Endothelial cell of umbilical vein (primary cell): Measurements from ENCODE around the gene PSMD10. TPM values are rescaled to one million over a fixed set of nuclear protein-coding genes. Genes with fewer than 3 reads are reported as not detected.

Experiments used
- BruUV-seq: library from RNA; stranded (reverse); fragments of 400-500 nt; replicated peaks from 2 replicates; lab custom pipeline; 2021; lab: Mats Ljungman, UMichigan
- CTCF ChIA-PET: fragments of 300-600, 350-600 bp; sonication (Branson Sonifier 250); formaldehyde crosslinking; loops from one replicate; lab custom pipeline; 2021; ENCODE audit warnings: antibody characterized with exemption, inconsistent platforms; lab: Charles Lee
- POLR2A ChIA-PET: fragments of 300-600, 350-600 bp; sonication (Branson Sonifier 250); formaldehyde crosslinking; loops from one replicate; lab custom pipeline; 2021; ENCODE audit warnings: antibody characterized with exemption, inconsistent platforms; lab: Charles Lee
- DNase-seq: peaks from one replicate; pipeline ENCODE4 v3.0.0-alpha.2; 2011; ENCODE audit warnings: low read depth, low spot score
- FAIRE-seq: peaks from 2 replicates; lab custom pipeline; 2011; peaks lifted over from hg19 to GRCh38; lab: Jason Lieb, UNC
- H2AFZ ChIP-seq: 2 replicates; pipeline ENCODE4 v1.6.0; 2012; ENCODE audit warnings: low read depth, low read length, control low read depth, inconsistent platforms
- H3K27ac ChIP-seq: 2 replicates; pipeline ENCODE4 v1.5.1; 2011; ENCODE audit warnings: low read depth, mild to moderate bottlenecking, control low read depth, low read length, moderate library complexity; ENCODE audit not compliant: insufficient read depth
- H3K27me3 ChIP-seq, 2 experiments: 2 replicates each; pipeline versions ENCODE4 v1.6.0 to v1.6.1; 2011; ENCODE audit warnings: low read length in 2 of 2, mixed read lengths in 1 of 2; ENCODE audit not compliant: control insufficient read depth in 2 of 2, insufficient read depth in 2 of 2
- H3K36me3 ChIP-seq, 2 experiments: 2 replicates in 1 of 2; 3 replicates in 1 of 2; pipeline ENCODE4 v1.5.1; 2011; ENCODE audit warnings: low read length in 2 of 2, mild to moderate bottlenecking in 1 of 2, moderate library complexity in 1 of 2; ENCODE audit not compliant: control insufficient read depth in 2 of 2, insufficient read depth in 2 of 2; ENCODE audit errors: extremely low read depth in 1 of 2
- H3K4me1 ChIP-seq: 3 replicates; pipeline ENCODE4 v1.5.1; 2011; ENCODE audit warnings: mild to moderate bottlenecking, low read length; ENCODE audit not compliant: control insufficient read depth, insufficient read depth; ENCODE audit errors: extremely low read depth
- H3K4me2 ChIP-seq: 2 replicates; pipeline ENCODE4 v1.6.1; 2011; ENCODE audit warnings: low read length, control low read depth, mixed read lengths; ENCODE audit not compliant: insufficient read depth
- H3K4me3 ChIP-seq, 3 experiments: fragments of 200-600 bp in 1 of 3; sonication (generic), shearing (Covaris generic) in 1 of 3; replicated peaks in 1 of 3; 2 replicates each; pipeline ENCODE4 v1.5.1; 2011 to 2016; ENCODE audit warnings: control low read depth in 3 of 3, low read length in 3 of 3, mild to moderate bottlenecking in 2 of 3, inconsistent platforms in 1 of 3, low read depth in 1 of 3, moderate library complexity in 1 of 3; ENCODE audit not compliant: insufficient read depth in 1 of 3
- H3K79me2 ChIP-seq: 2 replicates; pipeline ENCODE4 v1.6.0; 2012; ENCODE audit warnings: low read length, inconsistent platforms; ENCODE audit not compliant: control insufficient read depth, insufficient read depth
- H3K9ac ChIP-seq: replicated peaks from 2 replicates; pipeline ENCODE3; 2011; ENCODE audit warnings: low read length, control low read depth; ENCODE audit not compliant: insufficient read depth; ENCODE audit errors: extremely low read depth
- H3K9me1 ChIP-seq: replicated peaks from 3 replicates; pipeline ENCODE4 v1.6.0; 2011; ENCODE audit warnings: mild to moderate bottlenecking, low read length; ENCODE audit not compliant: control insufficient read depth, insufficient read depth; ENCODE audit errors: extremely low read depth
- H3K9me3 ChIP-seq: replicated peaks from 2 replicates; pipeline ENCODE4 v1.5.1; 2012; ENCODE audit warnings: low read length, inconsistent platforms; ENCODE audit not compliant: control insufficient read depth, insufficient read depth
- H4K20me1 ChIP-seq: replicated peaks from 2 replicates; pipeline ENCODE3; 2011; ENCODE audit warnings: mild to moderate bottlenecking, low read length; ENCODE audit not compliant: control insufficient read depth, insufficient read depth; ENCODE audit errors: extremely low read depth
- EZH2 ChIP-seq: IDR thresholded peaks from 2 replicates; pipeline ENCODE4 v1.6.1; 2012; ENCODE audit warnings: borderline replicate concordance, low read depth, mild to moderate bottlenecking, moderate library complexity, low read length, inconsistent platforms; ENCODE audit not compliant: severe bottlenecking
- FOS ChIP-seq: IDR thresholded peaks from 2 replicates; pipeline ENCODE4 v1.6.1; 2011; ENCODE audit warnings: mild to moderate bottlenecking, low read length, moderate library complexity, borderline replicate concordance; ENCODE audit not compliant: insufficient read depth
- GATA2 ChIP-seq: IDR thresholded peaks from 2 replicates; pipeline ENCODE4 v1.7.0; 2011; ENCODE audit warnings: low read depth, mild to moderate bottlenecking, moderate library complexity, mixed read lengths, low read length; ENCODE audit not compliant: insufficient read length, insufficient read depth
- JUN ChIP-seq: IDR thresholded peaks from 2 replicates; pipeline ENCODE4 v1.6.1; 2011; ENCODE audit warnings: borderline replicate concordance, low read depth; ENCODE audit not compliant: insufficient read length, insufficient read depth
- MAX ChIP-seq: IDR thresholded peaks from 2 replicates; pipeline ENCODE4 v1.6.1; 2011; ENCODE audit not compliant: insufficient read depth, insufficient read length
- MYC ChIP-seq: IDR thresholded peaks from one replicate; pipeline ENCODE4 v1.6.1; 2011; ENCODE audit warnings: mild to moderate bottlenecking, low read depth, low read length
- POLR2A ChIP-seq: IDR thresholded peaks from 2 replicates; pipeline ENCODE4 v1.6.1; 2012; ENCODE audit warnings: low read depth, mild to moderate bottlenecking, control low read depth, low read length
- POLR2AphosphoS5 ChIP-seq: IDR thresholded peaks from 2 replicates; pipeline ENCODE4 v1.6.1; 2012; ENCODE audit warnings: low read depth, mild to moderate bottlenecking, control low read depth, low read length, moderate library complexity; ENCODE audit not compliant: insufficient read depth
- dilution Hi-C: fragments of 300-500 bp; cut with MboI; formaldehyde crosslinking; loops from one replicate; pipeline ENCODE4 v1.15.0; 2019; ENCODE audit warnings: low sequenced_read_pairs; ENCODE audit not compliant: extremely low pct_ligation_motif_present
- intact Hi-C: fragments of 100-400 bp; cut with micrococcal nuclease; formaldehyde crosslinking; loops from one replicate; pipeline ENCODE4 v1.10.0; 2022
- polyA plus RNA-seq, 4 experiments: library from polyadenylated mRNA; depleted of rRNA in 3 of 4; stranded (reverse) in 3 of 4; unstranded in 1 of 4; fragments of >200 nt; gene quantifications; 2 replicates each; pipeline versions ENCODE4 v1.2.1 to v1.2.3, GENCODE V29; 2011 to 2012; ENCODE audit warnings: missing spikeins in 1 of 4
- total RNA-seq: library from RNA; stranded (reverse); gene quantifications from 2 replicates; pipeline ENCODE4 v1.2.3, GENCODE V29; 2021
- TF ChIP-seq, protein P1 (sequence below), 2 donors: IDR thresholded peaks; 1 replicate in 1 of 2; 2 replicates in 1 of 2; pipeline ENCODE4 v1.5.1; 2011; ENCODE audit warnings: low read length in 2 of 2, mild to moderate bottlenecking in 2 of 2, moderate library complexity in 2 of 2, control low read depth in 1 of 2, inconsistent platforms in 1 of 2, low read depth in 1 of 2; ENCODE audit not compliant: insufficient read depth in 1 of 2; ENCODE audit errors: extremely low read depth in 1 of 2

The PSMD10 gene
- total and polyA plus RNA-seq, 2 donors (not counting 3 experiments of a cell fraction or from before 2014, with no cell fraction given), result 82.7 to 93.8 TPM

- intact Hi-C loops, result no loop called here
- BruUV-seq, result no TSS peak
Measured at GRCh38 chrX:108114541-108114940, 23.2 kb upstream of the PSMD10 start.

More at GRCh38 chrX:108114541-108114940, 23.2 kb upstream of the PSMD10 start:
- Histone ChIP-seq H4K20me1 (no peaks in the 10 kb centered on the region), H3K9ac (no peak overlapping the region), H3K4me1 (peaks cover 10% of the 10 kb centered on the region), H3K4me2 (no peak overlapping the region), H3K27me3 (no peaks in the 10 kb centered on the region), H2AFZ (no peak overlapping the region), H3K9me3 (no peaks in the 10 kb centered on the region), H3K4me3 (no peak overlapping the region), H3K27ac (no peak overlapping the region), H3K79me2 (peaks cover 30% of the 10 kb centered on the region), H3K9me1 (no peaks in the 10 kb centered on the region), H3K36me3 (no peaks in the 10 kb centered on the region)
- dilution Hi-C loops, result no loop called here
- DNase-seq (no peak), FAIRE-seq (no peak)
- ChIA-PET POLR2A (no interaction called here), CTCF (no interaction called here)
- no peak for TF ChIP-seq JUN
- TF ChIP-seq GATA2, result no peak
- no peak for TF ChIP-seq MAX
- TF ChIP-seq FOS, result no peak
- TF ChIP-seq, protein P1, sequence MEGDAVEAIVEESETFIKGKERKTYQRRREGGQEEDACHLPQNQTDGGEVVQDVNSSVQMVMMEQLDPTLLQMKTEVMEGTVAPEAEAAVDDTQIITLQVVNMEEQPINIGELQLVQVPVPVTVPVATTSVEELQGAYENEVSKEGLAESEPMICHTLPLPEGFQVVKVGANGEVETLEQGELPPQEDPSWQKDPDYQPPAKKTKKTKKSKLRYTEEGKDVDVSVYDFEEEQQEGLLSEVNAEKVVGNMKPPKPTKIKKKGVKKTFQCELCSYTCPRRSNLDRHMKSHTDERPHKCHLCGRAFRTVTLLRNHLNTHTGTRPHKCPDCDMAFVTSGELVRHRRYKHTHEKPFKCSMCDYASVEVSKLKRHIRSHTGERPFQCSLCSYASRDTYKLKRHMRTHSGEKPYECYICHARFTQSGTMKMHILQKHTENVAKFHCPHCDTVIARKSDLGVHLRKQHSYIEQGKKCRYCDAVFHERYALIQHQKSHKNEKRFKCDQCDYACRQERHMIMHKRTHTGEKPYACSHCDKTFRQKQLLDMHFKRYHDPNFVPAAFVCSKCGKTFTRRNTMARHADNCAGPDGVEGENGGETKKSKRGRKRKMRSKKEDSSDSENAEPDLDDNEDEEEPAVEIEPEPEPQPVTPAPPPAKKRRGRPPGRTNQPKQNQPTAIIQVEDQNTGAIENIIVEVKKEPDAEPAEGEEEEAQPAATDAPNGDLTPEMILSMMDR (IDR thresholded peaks at IDR 0.05; ENCODE audit: extremely low read depth in 1 of 2, insufficient read depth in 1 of 2, low read depth in 1 of 2, low read length in 2 of 2), result no peak
- no peak for TF ChIP-seq EZH2
- no peak for TF ChIP-seq POLR2A
- TF ChIP-seq POLR2AphosphoS5, result no peak
- TF ChIP-seq MYC, result no peak
